8988T (cell line): ENCODE results near the gene RAPGEF1.
"Not testable (repeated sequence)": the region's sequence is repeated elsewhere in the genome, so short reads cannot be mapped to it uniquely, and the experiment has no call there.

ENCODE experiments used
- DNase-seq: peaks from one replicate; pipeline ENCODE4 v3.0.0; 2011

The RAPGEF1 gene

GRCh38 chr9:131682261-131682660 is 57.6 kb downstream of the RAPGEF1 start:
- no peak for DNase-seq

- not testable (repeated sequence) for DNase-seq
These were observed 58.0 kb downstream of the RAPGEF1 start for GRCh38 chr9:131681826-131682225.

- DNase-seq: not testable (repeated sequence)
These were observed 58.8 kb downstream of the RAPGEF1 start for GRCh38 chr9:131681108-131681507.

- no peak for DNase-seq
These were observed 60.4 kb downstream of the RAPGEF1 start for GRCh38 chr9:131679261-131680020.

GRCh38 chr9:131678499-131679111 is 61.3 kb downstream of the RAPGEF1 start:
- peak; percentile 78 for DNase-seq

- no peak for DNase-seq
These were observed 62.3 kb downstream of the RAPGEF1 start for GRCh38 chr9:131677444-131678180.

GRCh38 chr9:131677049-131677443 is 62.8 kb downstream of the RAPGEF1 start:
- DNase-seq: no peak

- DNase-seq: no peak
These were observed 63.4 kb downstream of the RAPGEF1 start for GRCh38 chr9:131676431-131676972.

- DNase-seq: no peak
These were observed 64.3 kb downstream of the RAPGEF1 start for GRCh38 chr9:131675437-131676022.

GRCh38 chr9:131674425-131675421 is 65.2 kb downstream of the RAPGEF1 start:
- DNase-seq: no peak

- DNase-seq: no peak
These were observed 66.3 kb downstream of the RAPGEF1 start for GRCh38 chr9:131673531-131673930.

GRCh38 chr9:131673068-131673467 is 66.8 kb downstream of the RAPGEF1 start:
- no peak for DNase-seq

GRCh38 chr9:131672451-131672850 is 67.4 kb downstream of the RAPGEF1 start:
- DNase-seq: no peak

- no peak for DNase-seq
These were observed 68.7 kb downstream of the RAPGEF1 start for GRCh38 chr9:131671133-131671520.

GRCh38 chr9:131670247-131671132 is 69.4 kb downstream of the RAPGEF1 start:
- no peak for DNase-seq

- DNase-seq: no peak
These were observed 70.4 kb downstream of the RAPGEF1 start for GRCh38 chr9:131669269-131670157.

- DNase-seq: no peak
These were observed 71.2 kb downstream of the RAPGEF1 start for GRCh38 chr9:131668439-131669268.

GRCh38 chr9:131668057-131668438 is 71.8 kb downstream of the RAPGEF1 start:
- DNase-seq: no peak

GRCh38 chr9:131667576-131667975 is 72.3 kb downstream of the RAPGEF1 start:
- DNase-seq: no peak
